ENCODE data around the gene ZNF610. TPM values are rescaled to one million over a fixed set of nuclear protein-coding genes. Genes with fewer than 3 reads are reported as not detected.

ZNF610 gene
- total and polyA plus RNA-seq, 9 donors: 3.3 to 11.7 (median 6.5) TPM

GRCh38 chr19:52415711-52416110 lies 79.7 kb downstream of the ZNF610 start:
- intact Hi-C loops (cut with DNase I): no loop called here
- no peak for DNase-seq
- H3K36me3 ChIP-seq: peaks cover 2% of the 10 kb centered on the region
- no peak overlapping the region for H3K27ac ChIP-seq
- H3K4me1 ChIP-seq (ENCODE audit: insufficient read depth): no peaks in the 10 kb centered on the region
- H3K4me3 ChIP-seq: no peak overlapping the region
- 95 to 98% (median 95%) methylated on average over 5 of the region's 5 CpGs for WGBS, 3 donors
- H3K9me3 ChIP-seq: peaks cover 2 to 57% of the 10 kb centered on the region in 2 donors
- no peaks in the 10 kb centered on the region for H3K27me3 ChIP-seq
- TF ChIP-seq CTCF (IDR thresholded peaks at IDR 0.05): no peak
- TF ChIP-seq POLR2A (IDR thresholded peaks at IDR 0.05): no peak
- TF ChIP-seq EP300 (IDR thresholded peaks at IDR 0.05): no peak

Small RNA genes within 50 kb of the gene (small RNA-seq; reads per million reads assigned to genes)
- gene AC010332.1: not detected

Other genes starting within 250 kb of the ZNF610 start
- 10 to 100 TPM; 13.2 to 33.9 (median 24.2) TPM for gene ZNF841, start 240.5 kb upstream of the ZNF610 start, total RNA-seq
- gene ZNF841, start 240.5 kb upstream of the ZNF610 start, polyA plus RNA-seq: 10 to 100 TPM; 13.8 to 19.1 TPM
- 10 to 100 TPM in 5 of 7 donors, 1 to 10 TPM in 2; 4.5 to 22.3 (median 14.1) TPM for gene ZNF616, start 196.3 kb upstream of the ZNF610 start, total RNA-seq
- gene ZNF616, start 196.3 kb upstream of the ZNF610 start, polyA plus RNA-seq: 10 to 100 TPM in 1 of 2 donors, 1 to 10 TPM in 1; 5.1 to 10.3 TPM
- gene ZNF836, start 164.6 kb upstream of the ZNF610 start, total RNA-seq: 10 to 100 TPM; 19.0 to 38.1 (median 26.3) TPM
- 10 to 100 TPM in 1 of 2 donors, 1 to 10 TPM in 1; 7.4 to 19.4 TPM for gene ZNF836, start 164.6 kb upstream of the ZNF610 start, polyA plus RNA-seq
- 100 to 1,000 TPM; 133 to 408 (median 303) TPM for gene PPP2R1A, start 146.2 kb upstream of the ZNF610 start, total RNA-seq
- gene PPP2R1A, start 146.2 kb upstream of the ZNF610 start, polyA plus RNA-seq: 100 to 1,000 TPM; 127 to 238 TPM
- gene ZNF766, start 66.7 kb upstream of the ZNF610 start, total RNA-seq: 10 to 100 TPM in 5 of 7 donors, 1 to 10 TPM in 2; 5.2 to 26.4 (median 19.8) TPM
- 10 to 100 TPM; 10.1 to 24.3 TPM for gene ZNF766, start 66.7 kb upstream of the ZNF610 start, polyA plus RNA-seq
- gene ZNF480, start 39.1 kb upstream of the ZNF610 start, total RNA-seq: 10 to 100 TPM in 5 of 7 donors, 1 to 10 TPM in 2; 5.1 to 16.8 (median 14.4) TPM
- gene ZNF480, start 39.1 kb upstream of the ZNF610 start, polyA plus RNA-seq: 1 to 10 TPM; 4.5 to 8.3 TPM
- 10 to 100 TPM; 18.0 to 32.6 (median 30.3) TPM for gene ZNF880, start 33.7 kb downstream of the ZNF610 start, total RNA-seq
- 10 to 100 TPM; 15.6 to 16.2 TPM for gene ZNF880, start 33.7 kb downstream of the ZNF610 start, polyA plus RNA-seq
- gene ZNF528, start 61.6 kb downstream of the ZNF610 start, total RNA-seq: 10 to 100 TPM; 18.7 to 36.6 (median 28.5) TPM
- gene ZNF528, start 61.6 kb downstream of the ZNF610 start, polyA plus RNA-seq: 10 to 100 TPM; 12.5 to 29.0 TPM
- gene ZNF534, start 92.9 kb downstream of the ZNF610 start, total RNA-seq: under 1 TPM; 0.23 to 0.91 (median 0.36) TPM
- under 1 TPM; 0.16 to 0.17 TPM for gene ZNF534, start 92.9 kb downstream of the ZNF610 start, polyA plus RNA-seq
- gene ZNF578, start 117.3 kb downstream of the ZNF610 start, total RNA-seq: 1 to 10 TPM; 1.6 to 8.0 (median 4.1) TPM
- 1 to 10 TPM; 1.8 to 3.8 TPM for gene ZNF578, start 117.3 kb downstream of the ZNF610 start, polyA plus RNA-seq
- 10 to 100 TPM in 6 of 7 donors, 1 to 10 TPM in 1; 8.8 to 26.4 (median 21.7) TPM for gene ZNF808, start 191.4 kb downstream of the ZNF610 start, total RNA-seq
- 1 to 10 TPM; 6.0 to 7.5 TPM for gene ZNF808, start 191.4 kb downstream of the ZNF610 start, polyA plus RNA-seq
- gene ZNF701, start 234.0 kb downstream of the ZNF610 start, total RNA-seq: 10 to 100 TPM in 6 of 7 donors, 1 to 10 TPM in 1; 9.2 to 21.7 (median 15.7) TPM
- 1 to 10 TPM; 7.3 to 7.9 TPM for gene ZNF701, start 234.0 kb downstream of the ZNF610 start, polyA plus RNA-seq